Fibroblast of villous mesenchyme (primary cell): ENCODE measurements around the gene ATF5. TPM values are rescaled to one million over a fixed set of nuclear protein-coding genes. Genes with fewer than 3 reads are reported as not detected.
A peak's percentile ranks its signal among the peaks of the same experiment; 100 is the strongest.

Experiments used
- DNase-seq: peaks from one replicate; pipeline ENCODE4 v3.0.0-alpha.2; 2010; ENCODE audit warnings: low read depth
- H3K4me3 ChIP-seq: 2 replicates; pipeline ENCODE4 v1.5.1; 2011; ENCODE audit warnings: low read depth, mild to moderate bottlenecking, low read length
- CTCF ChIP-seq: IDR thresholded peaks from 2 replicates; pipeline ENCODE4 v1.5.1; 2012; ENCODE audit warnings: low read depth, mild to moderate bottlenecking, low read length; ENCODE audit not compliant: insufficient read depth
- total RNA-seq: library from RNA; depleted of rRNA; stranded (reverse); fragments of >200 nt; gene quantifications from 2 replicates; pipeline ENCODE4 v1.2.3, GENCODE V29; 2012

The ATF5 gene
- total RNA-seq, 1 donor, result 8.2 TPM

DNA sequence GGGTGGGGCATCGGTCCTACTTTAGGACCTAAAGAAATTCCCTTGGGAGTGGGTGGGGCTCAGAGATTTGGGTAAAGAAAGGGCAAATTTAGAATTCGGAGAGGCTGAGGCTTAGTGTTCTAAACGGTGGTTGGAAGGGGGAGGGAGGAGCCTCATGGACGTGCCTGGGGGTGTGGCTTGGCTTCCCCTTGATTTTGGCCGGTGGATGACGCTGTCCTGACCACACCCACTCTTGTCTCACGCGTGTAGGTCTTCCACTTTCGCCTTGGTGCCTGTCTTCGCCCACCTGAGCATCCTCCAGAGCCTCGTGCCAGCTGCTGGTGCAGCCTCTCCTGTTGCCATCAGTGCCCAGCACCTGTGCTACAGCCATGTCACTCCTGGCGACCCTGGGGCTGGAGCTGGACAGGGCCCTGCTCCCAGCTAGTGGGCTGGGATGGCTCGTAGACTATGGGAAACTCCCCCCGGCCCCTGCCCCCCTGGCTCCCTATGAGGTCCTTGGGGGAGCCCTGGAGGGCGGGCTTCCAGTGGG, 1.5 kb downstream of the ATF5 start:
- peak overlapping the region; percentile 95 for H3K4me3 ChIP-seq
- no peak for TF ChIP-seq CTCF
- DNase-seq, result no peak

DNA sequence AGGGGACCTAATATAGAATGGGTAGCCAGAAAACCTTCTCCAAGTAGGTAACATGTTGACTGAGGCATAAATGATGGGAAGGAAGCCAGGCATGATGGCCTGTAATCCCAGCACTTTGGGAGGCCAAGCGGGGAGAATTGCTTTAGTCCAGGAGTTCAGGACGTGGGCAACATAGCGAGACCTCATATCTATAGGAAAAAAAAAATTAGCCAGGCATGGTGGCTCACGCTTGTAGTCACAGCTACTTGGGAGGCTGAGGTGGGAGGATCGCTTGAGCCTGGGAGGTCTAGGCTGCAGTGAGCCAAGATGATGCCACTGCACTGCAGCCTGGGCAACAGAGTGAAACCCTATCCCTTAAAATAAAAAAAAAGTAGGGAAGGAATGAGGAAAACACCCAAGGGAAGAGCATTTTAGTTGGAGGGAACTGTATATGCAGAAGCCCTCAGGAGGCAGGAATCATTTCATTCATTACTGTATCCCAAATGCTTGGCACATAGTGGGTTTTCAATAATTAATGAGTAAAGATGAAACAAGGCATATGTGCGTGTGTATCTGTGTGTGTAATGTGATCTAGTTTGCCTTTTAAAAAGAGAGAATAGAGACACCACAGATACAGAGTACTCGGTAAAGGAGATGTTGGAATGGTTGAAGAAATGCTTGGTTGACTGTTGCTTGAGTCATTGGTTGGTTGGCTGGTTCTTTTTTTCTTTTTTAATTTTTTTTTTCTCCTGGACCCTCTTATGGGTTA, 2.5 kb downstream of the ATF5 start:
- DNase-seq, result no peak
- TF ChIP-seq CTCF, result no peak
- H3K4me3 ChIP-seq, result no peak overlapping the region

DNA sequence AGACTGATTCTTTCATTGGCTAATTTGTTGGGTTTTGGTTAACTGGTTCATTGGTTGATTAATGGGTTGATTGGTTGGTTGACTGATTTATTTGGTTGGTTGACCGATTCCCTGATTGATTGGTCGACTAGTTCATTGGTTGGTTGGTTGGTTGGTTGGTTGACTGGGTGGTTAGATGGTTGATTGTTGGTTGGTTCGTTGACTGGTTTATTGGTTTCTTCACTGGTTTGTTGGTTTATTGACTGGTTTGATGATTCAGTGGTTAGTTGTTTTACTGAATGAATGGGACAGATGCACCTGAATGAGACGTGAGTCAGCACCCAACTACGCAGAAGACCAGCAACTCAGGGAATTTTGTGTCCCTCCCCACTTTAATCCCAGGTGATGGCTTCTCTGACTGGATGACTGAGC, 3.0 kb downstream of the ATF5 start:
- no peak overlapping the region for H3K4me3 ChIP-seq
- DNase-seq, result no peak
- no peak for TF ChIP-seq CTCF

DNA sequence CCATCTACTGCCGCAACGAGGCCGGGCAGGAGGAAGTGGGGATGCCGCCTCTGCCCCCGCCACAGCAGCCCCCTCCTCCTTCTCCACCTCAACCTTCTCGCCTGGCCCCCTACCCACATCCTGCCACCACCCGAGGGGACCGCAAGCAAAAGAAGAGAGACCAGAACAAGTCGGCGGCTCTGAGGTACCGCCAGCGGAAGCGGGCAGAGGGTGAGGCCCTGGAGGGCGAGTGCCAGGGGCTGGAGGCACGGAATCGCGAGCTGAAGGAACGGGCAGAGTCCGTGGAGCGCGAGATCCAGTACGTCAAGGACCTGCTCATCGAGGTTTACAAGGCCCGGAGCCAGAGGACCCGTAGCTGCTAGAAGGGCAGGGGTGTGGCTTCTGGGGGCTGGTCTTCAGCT, 3.7 kb downstream of the ATF5 start:
- TF ChIP-seq CTCF, result no peak
- DNase-seq, result no peak
- no peak overlapping the region for H3K4me3 ChIP-seq

GRCh38 chr19:49933643-49934042, 4.6 kb downstream of the ATF5 start:
- no peak for DNase-seq
- H3K4me3 ChIP-seq, result no peak overlapping the region
- TF ChIP-seq CTCF, result no peak

GRCh38 chr19:49936549-49936948, 7.5 kb downstream of the ATF5 start:
- DNase-seq, result no peak
- H3K4me3 ChIP-seq, result no peak overlapping the region
- no peak for TF ChIP-seq CTCF
